ENCODE measurements around the gene POLD4. TPM values are rescaled to one million over a fixed set of nuclear protein-coding genes. Genes with fewer than 3 reads are reported as not detected.

The POLD4 gene
- total RNA-seq, 1 donor from 2014 or later: 50.1 TPM

DNA sequence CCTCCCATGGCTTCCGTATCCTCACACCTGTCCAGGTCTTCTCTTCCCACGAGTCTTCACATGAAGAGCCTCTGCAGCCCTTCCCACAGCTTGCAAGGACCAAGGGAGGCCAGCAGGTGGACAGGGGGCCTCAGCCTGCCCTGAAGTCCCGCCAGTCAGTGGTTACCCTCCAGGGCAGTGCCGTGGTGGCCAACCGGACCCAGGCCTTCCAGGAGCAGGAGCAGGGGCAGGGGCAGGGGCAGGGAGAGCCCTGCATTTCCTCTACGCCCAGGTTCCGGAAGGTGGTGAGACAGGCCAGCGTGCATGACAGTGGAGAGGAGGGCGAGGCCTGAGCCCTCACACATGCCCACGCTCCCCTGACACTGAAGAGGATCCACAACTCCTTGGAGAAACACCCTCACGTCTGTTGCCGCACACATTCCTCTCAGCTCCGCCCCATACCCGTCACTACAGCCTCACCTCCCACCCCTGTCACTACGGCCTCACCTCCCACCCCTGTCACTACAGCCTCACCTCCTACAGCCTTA is 41.7 kb downstream of the POLD4 start:
- Mint-ChIP-seq H3K27ac (peak overlapping the region; percentile 33), H3K4me1 (ENCODE audit: low read depth) (peaks cover 28% of the 10 kb centered on the region), H3K36me3 (ENCODE audit: low read depth) (peaks cover 3% of the 10 kb centered on the region), H3K9me3 (no peaks in the 10 kb centered on the region), H3K27me3 (ENCODE audit: low read depth) (no peaks in the 10 kb centered on the region), H3K4me3 (ENCODE audit: low read depth) (no peak overlapping the region)
- intact Hi-C loops (cut with micrococcal nuclease): no loop called here
- DNase-seq (ENCODE audit: low spot score): no peak

DNA sequence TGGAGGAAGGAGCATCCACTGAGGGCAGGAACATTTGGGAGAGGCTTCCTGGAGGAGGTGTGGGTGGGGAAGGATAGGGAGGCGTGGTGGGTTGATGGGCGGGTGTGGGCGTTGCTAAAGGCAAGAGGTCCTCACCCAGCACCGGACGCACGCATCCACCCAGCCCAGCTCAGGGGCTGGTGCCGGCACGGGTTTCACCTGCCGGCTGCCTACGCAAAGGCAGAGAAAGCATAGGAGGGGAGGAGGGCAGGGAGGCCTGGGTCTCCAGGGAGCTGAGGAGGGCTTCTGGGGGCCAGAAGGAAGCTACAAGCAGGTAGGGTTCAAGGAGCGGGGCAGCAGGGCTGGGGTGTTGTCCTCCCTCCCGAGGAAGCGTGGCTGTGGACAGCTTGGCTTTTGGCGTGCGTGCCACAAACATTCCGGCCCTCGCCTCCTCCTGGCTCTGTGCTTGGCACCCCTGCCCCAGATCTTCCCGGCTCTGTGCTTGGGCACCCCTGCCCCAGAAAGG is 42.2 kb downstream of the POLD4 start:
- peaks cover 3% of the 10 kb centered on the region for H3K36me3 Mint-ChIP-seq (ENCODE audit: low read depth)
- no peaks in the 10 kb centered on the region for H3K27me3 Mint-ChIP-seq (ENCODE audit: low read depth)
- H3K9me3 Mint-ChIP-seq: no peaks in the 10 kb centered on the region
- H3K27ac Mint-ChIP-seq: no peak overlapping the region
- DNase-seq (ENCODE audit: low spot score): no peak
- no peak overlapping the region for H3K4me3 Mint-ChIP-seq (ENCODE audit: low read depth)
- H3K4me1 Mint-ChIP-seq (ENCODE audit: low read depth): peaks cover 28% of the 10 kb centered on the region
- intact Hi-C loops (cut with micrococcal nuclease): no loop called here

- Mint-ChIP-seq H3K27me3 (ENCODE audit: low read depth) (no peaks in the 10 kb centered on the region), H3K27ac (no peak overlapping the region), H3K9me3 (no peaks in the 10 kb centered on the region), H3K36me3 (ENCODE audit: low read depth) (peaks cover 3% of the 10 kb centered on the region), H3K4me3 (ENCODE audit: low read depth) (no peak overlapping the region), H3K4me1 (ENCODE audit: low read depth) (peaks cover 25% of the 10 kb centered on the region)
- intact Hi-C loops (cut with micrococcal nuclease): no loop called here
- DNase-seq (ENCODE audit: low spot score): no peak
These were observed 42.9 kb downstream of the POLD4 start for GRCh38 chr11:67310246-67311050.

DNA sequence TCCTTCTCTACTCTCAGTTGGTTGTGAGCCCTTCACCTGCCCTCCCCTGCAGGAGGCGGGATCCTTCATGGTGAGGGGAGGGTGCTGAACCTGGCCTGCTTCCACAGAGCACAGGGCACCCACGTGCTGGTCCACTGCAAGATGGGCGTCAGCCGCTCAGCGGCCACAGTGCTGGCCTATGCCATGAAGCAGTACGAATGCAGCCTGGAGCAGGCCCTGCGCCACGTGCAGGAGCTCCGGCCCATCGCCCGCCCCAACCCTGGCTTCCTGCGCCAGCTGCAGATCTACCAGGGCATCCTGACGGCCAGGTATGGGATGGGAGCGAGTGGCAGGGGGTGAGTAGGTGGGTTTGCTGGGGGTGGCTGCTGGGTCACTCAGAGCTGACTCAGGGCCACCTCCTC is 43.7 kb downstream of the POLD4 start:
- Mint-ChIP-seq H3K4me1 (ENCODE audit: low read depth) (peaks cover 23% of the 10 kb centered on the region), H3K36me3 (ENCODE audit: low read depth) (peaks cover 3% of the 10 kb centered on the region), H3K9me3 (no peaks in the 10 kb centered on the region), H3K27me3 (ENCODE audit: low read depth) (no peaks in the 10 kb centered on the region), H3K27ac (no peak overlapping the region), H3K4me3 (ENCODE audit: low read depth) (no peak overlapping the region)
- DNase-seq (ENCODE audit: low spot score): no peak
- intact Hi-C loops (cut with micrococcal nuclease): no loop called here

- DNase-seq (ENCODE audit: low spot score): no peak
- H3K36me3 Mint-ChIP-seq (ENCODE audit: low read depth): peaks cover 3% of the 10 kb centered on the region
- no peaks in the 10 kb centered on the region for H3K27me3 Mint-ChIP-seq (ENCODE audit: low read depth)
- no peak overlapping the region for H3K4me3 Mint-ChIP-seq (ENCODE audit: low read depth)
- no peak overlapping the region for H3K27ac Mint-ChIP-seq
- no peaks in the 10 kb centered on the region for H3K9me3 Mint-ChIP-seq
- intact Hi-C loops (cut with micrococcal nuclease): no loop called here
- H3K4me1 Mint-ChIP-seq (ENCODE audit: low read depth): peaks cover 21% of the 10 kb centered on the region
These were observed 44.2 kb downstream of the POLD4 start for GRCh38 chr11:67309166-67309565.

- intact Hi-C loops (cut with micrococcal nuclease): no loop called here
- Mint-ChIP-seq H3K27ac (no peak overlapping the region), H3K4me1 (ENCODE audit: low read depth) (peaks cover 14% of the 10 kb centered on the region), H3K36me3 (ENCODE audit: low read depth) (peaks cover 3% of the 10 kb centered on the region), H3K9me3 (no peaks in the 10 kb centered on the region), H3K27me3 (ENCODE audit: low read depth) (no peaks in the 10 kb centered on the region), H3K4me3 (ENCODE audit: low read depth) (no peak overlapping the region)
- no peak for DNase-seq (ENCODE audit: low spot score)
These were observed 45.1 kb downstream of the POLD4 start for GRCh38 chr11:67308031-67308866.

GRCh38 chr11:67307545-67308001 is 45.8 kb downstream of the POLD4 start:
- H3K4me1 Mint-ChIP-seq (ENCODE audit: low read depth): peaks cover 7% of the 10 kb centered on the region
- H3K9me3 Mint-ChIP-seq: no peaks in the 10 kb centered on the region
- H3K27me3 Mint-ChIP-seq (ENCODE audit: low read depth): no peaks in the 10 kb centered on the region
- intact Hi-C loops (cut with micrococcal nuclease): no loop called here
- H3K27ac Mint-ChIP-seq: no peak overlapping the region
- peaks cover 7% of the 10 kb centered on the region for H3K36me3 Mint-ChIP-seq (ENCODE audit: low read depth)
- no peak overlapping the region for H3K4me3 Mint-ChIP-seq (ENCODE audit: low read depth)
- DNase-seq (ENCODE audit: low spot score): no peak

DNA sequence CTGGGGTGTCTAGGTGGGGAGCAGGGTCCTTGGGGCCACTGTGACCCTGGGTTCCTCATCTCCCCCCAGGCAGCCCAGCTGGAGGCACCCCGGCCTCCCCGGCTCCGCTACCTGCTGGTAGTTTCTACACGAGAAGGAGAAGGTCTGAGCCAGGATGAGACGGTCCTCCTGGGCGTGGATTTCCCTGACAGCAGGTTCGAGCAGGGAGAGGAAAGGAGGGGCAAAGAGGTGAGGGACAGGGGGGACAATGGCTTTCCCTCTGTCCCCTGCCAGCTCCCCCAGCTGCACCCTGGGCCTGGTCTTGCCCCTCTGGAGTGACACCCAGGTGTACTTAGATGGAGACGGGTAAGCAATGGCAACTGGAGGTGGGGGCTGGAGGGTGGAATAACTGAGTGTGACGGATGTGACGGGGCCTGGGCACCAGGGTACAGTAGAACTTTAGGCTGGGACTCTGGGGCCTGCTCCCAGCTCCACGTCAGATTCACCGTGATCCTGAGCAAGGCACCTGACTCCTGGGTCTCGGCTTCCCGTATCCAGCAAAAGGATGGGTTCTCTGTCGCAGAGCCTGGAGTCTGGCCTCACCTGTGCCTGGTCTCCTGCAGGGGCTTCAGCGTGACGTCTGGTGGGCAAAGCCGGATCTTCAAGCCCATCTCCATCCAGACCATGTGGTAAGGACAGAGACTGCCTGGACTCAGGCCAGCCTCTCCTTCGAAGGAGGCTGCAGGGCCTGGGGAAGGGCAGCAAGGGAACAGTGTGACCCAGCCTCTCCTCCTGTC is 46.4 kb downstream of the POLD4 start:
- Mint-ChIP-seq H3K27me3 (ENCODE audit: low read depth) (no peaks in the 10 kb centered on the region), H3K27ac (no peak overlapping the region), H3K36me3 (ENCODE audit: low read depth) (peaks cover 12% of the 10 kb centered on the region), H3K9me3 (no peaks in the 10 kb centered on the region), H3K4me3 (ENCODE audit: low read depth) (no peak overlapping the region), H3K4me1 (ENCODE audit: low read depth) (peaks cover 2% of the 10 kb centered on the region)
- DNase-seq (ENCODE audit: low spot score): no peak
- intact Hi-C loops (cut with micrococcal nuclease): no loop called here

GRCh38 chr11:67304511-67305113 is 48.7 kb downstream of the POLD4 start:
- intact Hi-C loops (cut with micrococcal nuclease): no loop called here
- H3K27ac Mint-ChIP-seq: no peak overlapping the region
- no peaks in the 10 kb centered on the region for H3K27me3 Mint-ChIP-seq (ENCODE audit: low read depth)
- H3K9me3 Mint-ChIP-seq: no peaks in the 10 kb centered on the region
- no peaks in the 10 kb centered on the region for H3K4me1 Mint-ChIP-seq (ENCODE audit: low read depth)
- H3K36me3 Mint-ChIP-seq (ENCODE audit: low read depth): peaks cover 21% of the 10 kb centered on the region
- no peak for DNase-seq (ENCODE audit: low spot score)
- peak overlapping the region; percentile 21 for H3K4me3 Mint-ChIP-seq (ENCODE audit: low read depth)

GRCh38 chr11:67303835-67304411 is 49.4 kb downstream of the POLD4 start:
- Mint-ChIP-seq H3K27ac (no peak overlapping the region), H3K36me3 (ENCODE audit: low read depth) (peaks cover 24% of the 10 kb centered on the region), H3K27me3 (ENCODE audit: low read depth) (no peaks in the 10 kb centered on the region), H3K9me3 (no peaks in the 10 kb centered on the region), H3K4me1 (ENCODE audit: low read depth) (no peaks in the 10 kb centered on the region), H3K4me3 (ENCODE audit: low read depth) (peak overlapping the region; percentile 51)
- intact Hi-C loops (cut with micrococcal nuclease): no loop called here
- DNase-seq (ENCODE audit: low spot score): no peak

- Mint-ChIP-seq H3K27ac (no peak within 1 kb of the TSS), H3K4me3 (ENCODE audit: low read depth) (peak within 1 kb of the TSS; percentile 51), H3K9me3 (no peaks in the 10 kb centered on the region), H3K27me3 (ENCODE audit: low read depth) (no peaks in the 10 kb centered on the region), H3K36me3 (ENCODE audit: low read depth) (peaks cover 31% of the 10 kb centered on the region), H3K4me1 (ENCODE audit: low read depth) (peaks cover 4% of the 10 kb centered on the region)
- DNase-seq (ENCODE audit: low spot score): no peak
- intact Hi-C loops (cut with micrococcal nuclease): no loop called here
These were observed 50.1 kb downstream of the POLD4 start, which contains the start of gene SSH3 for GRCh38 chr11:67303132-67303834. TSS of gene SSH3 (plus strand) at chr11:67303530. CDS start at chr11:67303626, 96 bp downstream.
